A549 treated with DMSO at 1 μM for 4 hours (cell line): ENCODE results near the gene C17orf67. TPM values are rescaled to one million over a fixed set of nuclear protein-coding genes. Genes with fewer than 3 reads are reported as not detected.

Experiments
- total RNA-seq: library from RNA; stranded (reverse); fragments of 200-300 nt; extraction: Qiagen RNA extraction; gene quantifications from 5 replicates; pipeline ENCODE4 v1.2.3, GENCODE V29; 2022; ENCODE audit warnings: low read depth

C17orf67 gene, protein sequence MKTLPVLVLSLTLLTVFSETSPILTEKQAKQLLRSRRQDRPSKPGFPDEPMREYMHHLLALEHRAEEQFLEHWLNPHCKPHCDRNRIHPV
- total RNA-seq, result 0.68 to 2.6 TPM (median 2.3 TPM) in 5 replicates

DNA sequence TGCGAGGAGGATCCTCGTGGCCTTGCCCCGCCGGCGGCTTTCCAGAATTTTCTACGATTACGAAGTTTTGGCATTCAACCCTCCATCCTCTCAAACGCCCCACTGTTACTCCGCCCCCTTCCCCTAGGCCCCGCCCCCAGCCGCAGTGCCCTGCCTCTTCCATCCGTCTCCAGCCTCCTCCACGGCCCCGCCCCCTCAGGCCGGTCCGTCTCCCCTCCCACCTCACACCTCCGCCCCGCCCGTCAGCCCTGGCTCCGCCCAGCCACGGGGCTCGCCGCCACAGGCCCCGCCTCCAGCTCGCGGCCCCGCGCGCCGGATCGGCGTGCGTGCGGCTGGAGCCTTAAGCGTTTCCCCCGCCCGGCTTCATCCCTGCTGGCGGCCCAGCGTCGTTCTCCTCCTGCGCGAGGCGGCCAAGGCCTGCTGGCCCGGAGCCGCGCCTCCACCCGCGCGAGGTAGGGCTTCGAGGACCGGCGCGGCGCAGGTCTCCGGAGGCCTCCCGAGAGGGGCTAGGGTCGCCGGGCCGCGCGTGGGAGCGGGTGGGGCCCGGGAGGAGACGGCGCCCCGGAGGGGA lies at the start of gene C17orf67, which contains the start of gene DGKE:
TSS of gene C17orf67 (minus strand) at position 112 of the 571 bp plus-strand sequence. CDS start 18,110 bp downstream, outside the sequence.
TSS of gene DGKE (plus strand) at position 343 of the 571 bp plus-strand sequence. CDS start 645 bp downstream, outside the sequence.

Other genes starting within 250 kb of the C17orf67 start
- 0.88 to 1.4 TPM (median 1.1 TPM) in 5 replicates for gene NOG, start 240.2 kb downstream of the C17orf67 start, total RNA-seq
- 3.8 to 5.2 TPM (median 4.4 TPM) in 5 replicates for gene DGKE, start 231 bp upstream of the C17orf67 start, total RNA-seq
- 64.9 to 79.4 TPM (median 73.2 TPM) in 5 replicates for gene TRIM25, start 80.1 kb upstream of the C17orf67 start, total RNA-seq
- gene COIL, start 127.1 kb upstream of the C17orf67 start, total RNA-seq, result 18.4 to 21.7 TPM (median 18.7 TPM) in 5 replicates
- 37.7 to 45.7 TPM (median 42.5 TPM) in 5 replicates for gene SCPEP1, start 144.2 kb upstream of the C17orf67 start, total RNA-seq